ENCODE results near the gene HSPA9. TPM values are rescaled to one million over a fixed set of nuclear protein-coding genes. Genes with fewer than 3 reads are reported as not detected.

HSPA9 gene
- total and polyA plus RNA-seq, 9 of the 15 experiments (the other 6 are each of a cell fraction or from before 2014, with no cell fraction given) = 195 to 583 (median 514) TPM

DNA sequence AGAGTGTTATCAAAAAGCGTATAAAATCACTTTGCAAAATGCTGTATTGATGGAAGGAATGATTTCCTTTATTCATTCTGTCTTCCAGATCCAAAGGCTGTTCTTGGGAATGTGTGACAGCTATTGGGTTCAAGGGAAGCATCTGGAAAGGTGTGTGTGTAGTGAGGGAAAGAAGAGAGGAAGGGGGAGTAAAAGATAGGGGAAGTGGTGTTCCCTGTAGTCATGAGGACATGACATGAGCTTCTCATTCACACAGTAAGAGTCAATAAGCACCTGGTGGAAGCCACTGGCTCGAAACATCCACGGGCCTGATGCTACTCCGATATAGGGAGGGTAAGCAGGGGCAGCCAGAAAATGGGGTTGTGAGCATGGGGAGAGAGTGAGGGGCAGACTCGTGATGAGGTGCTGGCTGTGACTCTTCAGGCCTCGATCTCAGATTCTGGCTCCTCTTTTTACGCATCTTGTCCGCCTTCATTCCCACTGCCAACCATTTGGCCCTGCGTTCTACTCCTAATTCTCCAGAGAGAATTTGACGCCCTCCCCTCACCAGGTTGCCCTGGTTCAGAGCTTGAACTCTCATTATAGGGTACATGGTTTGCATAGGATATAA, 29.1 kb upstream of the HSPA9 start:
- no peaks in the 10 kb centered on the region for H3K9me1 ChIP-seq (ENCODE audit: control insufficient read depth, insufficient read depth, low read length)
- H3K4me3 ChIP-seq = no peak overlapping the region
- intact Hi-C loops (cut with micrococcal nuclease) = no loop called here
- no peaks in the 10 kb centered on the region for H3K9me3 ChIP-seq (replicated peaks; ENCODE audit: control insufficient read depth, insufficient read depth, low read depth, low read length)
- no peak for ATAC-seq
- H3K79me2 ChIP-seq (ENCODE audit: control insufficient read depth, insufficient read depth, low read length) = no peaks in the 10 kb centered on the region
- peaks cover 0 to 6% of the 10 kb centered on the region in 2 experiments; a peak in 3 of 5 replicates for H3K4me1 ChIP-seq (replicated peaks in 1 of 2; ENCODE audit: control insufficient read depth in 2 of 2, insufficient read depth in 2 of 2, low read length in 2 of 2)
- no peak overlapping the region for H2AFZ ChIP-seq (ENCODE audit: low read depth, low read length)
- no peaks in the 10 kb centered on the region for H4K20me1 ChIP-seq (replicated peaks; ENCODE audit: control insufficient read depth, insufficient read depth, low read length)
- no TSS peak for BruUV-seq (replicated peaks)
- FAIRE-seq = no peak
- no peak for DNase-seq (ENCODE audit: extremely low read depth in 1 of 4, low spot score in 3 of 4)
- TF ChIP-seq MECOM (CRISPR knock-in tag; IDR thresholded peaks at IDR 0.05) = no peak
- peak; percentile 34; the same call in 1 of the 2 replicates for TF ChIP-seq SPI1 (IDR thresholded peaks at IDR 0.05; ENCODE audit: borderline replicate concordance, low read depth, low read length)
- ChIA-PET POLR2A (interaction anchor here (0.6 to 1.5 kb wide), 6 partner anchors 9 to 757 kb away, joined by 3 to 4 read pairs (median 3); partner anchors contain the start of gene SIL1), CTCF (ENCODE audit: low intra/inter-chr PET ratio) (no interaction called here)
- H3K27ac ChIP-seq (ENCODE audit: extremely low read depth, low read depth, low read length) = no peak overlapping the region
- H3K36me3 ChIP-seq (ENCODE audit: control insufficient read depth, insufficient read depth, low read length) = no peaks in the 10 kb centered on the region
- no peak overlapping the region for H3K9ac ChIP-seq (ENCODE audit: insufficient read depth in 1 of 2, low read depth in 2 of 2, low read length in 2 of 2)
- H3K4me2 ChIP-seq (ENCODE audit: insufficient read depth, low read length) = no peak overlapping the region
- H3K27me3 ChIP-seq (ENCODE audit: control insufficient read depth in 2 of 2, insufficient read depth in 2 of 2, low read length in 2 of 2) = peaks cover 9 to 12% of the 10 kb centered on the region in 2 experiments; a peak in 4 of 5 replicates
- 24% methylated on average over 10 of the region's 10 CpGs for WGBS (ENCODE audit: insufficient coverage, low coverage, missing lambda C conversion rate)
- in situ Hi-C loops (cut with MboI) = no loop called here

DNA sequence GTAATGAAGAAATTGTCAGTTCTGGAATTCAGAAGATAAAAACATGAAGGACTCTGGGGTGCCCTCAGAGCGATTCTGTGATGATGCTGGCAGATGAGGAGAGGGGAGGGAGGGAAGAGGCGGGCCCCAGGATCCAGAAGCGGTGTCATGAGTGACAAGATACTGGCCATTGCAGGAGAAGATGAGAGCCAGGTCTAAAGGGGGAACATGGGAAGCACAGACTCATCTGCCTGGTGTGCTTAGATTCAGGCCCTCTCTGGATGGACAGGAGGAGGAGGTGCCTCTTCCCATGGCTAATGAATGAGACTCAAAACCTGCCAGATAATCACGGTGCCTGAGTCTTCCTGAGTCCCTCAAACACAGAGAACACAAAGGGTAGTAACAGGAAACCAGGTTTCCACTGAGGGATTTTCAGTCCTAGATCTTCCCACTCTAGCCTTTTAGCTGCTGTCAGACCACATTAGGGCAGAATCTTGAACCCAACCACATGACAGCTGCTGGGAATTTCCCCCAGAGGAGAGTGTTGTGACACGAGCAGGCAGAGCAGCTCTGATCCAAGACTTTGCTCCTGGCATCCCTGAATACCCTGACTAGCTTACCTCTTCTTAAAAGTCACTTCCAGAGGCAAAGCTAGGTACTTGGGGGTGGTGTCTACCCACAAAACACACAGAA, 28.2 kb upstream of the HSPA9 start:
- no peak for DNase-seq (ENCODE audit: extremely low read depth in 1 of 4, low spot score in 3 of 4)
- Histone ChIP-seq H3K27me3 (ENCODE audit: control insufficient read depth in 2 of 2, insufficient read depth in 2 of 2, low read length in 2 of 2) (peaks cover 9 to 14% of the 10 kb centered on the region in 2 experiments; a peak in 4 of 5 replicates), H3K36me3 (ENCODE audit: control insufficient read depth, insufficient read depth, low read length) (no peaks in the 10 kb centered on the region), H3K9ac (ENCODE audit: insufficient read depth in 1 of 2, low read depth in 2 of 2, low read length in 2 of 2) (no peak overlapping the region), H4K20me1 (replicated peaks; ENCODE audit: control insufficient read depth, insufficient read depth, low read length) (no peaks in the 10 kb centered on the region), H3K27ac (ENCODE audit: extremely low read depth, low read depth, low read length) (no peak overlapping the region), H3K9me1 (ENCODE audit: control insufficient read depth, insufficient read depth, low read length) (no peaks in the 10 kb centered on the region), H3K9me3 (replicated peaks; ENCODE audit: control insufficient read depth, insufficient read depth, low read depth, low read length) (no peaks in the 10 kb centered on the region), H3K4me2 (ENCODE audit: insufficient read depth, low read length) (no peak overlapping the region), H3K4me1 (replicated peaks in 1 of 2; ENCODE audit: control insufficient read depth in 2 of 2, insufficient read depth in 2 of 2, low read length in 2 of 2) (peaks cover 0 to 6% of the 10 kb centered on the region in 2 experiments; a peak in 3 of 5 replicates), H2AFZ (ENCODE audit: low read depth, low read length) (no peak overlapping the region), H3K79me2 (ENCODE audit: control insufficient read depth, insufficient read depth, low read length) (no peaks in the 10 kb centered on the region), H3K4me3 (no peak overlapping the region)
- POLR2A ChIA-PET = interaction anchor here (0.6 to 1.5 kb wide), 3 partner anchors 12 to 758 kb away, joined by 3 to 4 read pairs (median 3); no protein-coding TSS in a partner anchor
- in situ Hi-C loops (cut with MboI) (no loop called here), intact Hi-C loops (cut with micrococcal nuclease) (no loop called here)
- CTCF ChIA-PET (ENCODE audit: low intra/inter-chr PET ratio) = no interaction called here
- no peak for FAIRE-seq
- no peak for ATAC-seq
- 6% methylated on average over 5 of the region's 5 CpGs for WGBS (ENCODE audit: insufficient coverage, low coverage, missing lambda C conversion rate)
- no TSS peak for BruUV-seq (replicated peaks)
- TF ChIP-seq NR3C1 (CRISPR knock-in tag; IDR thresholded peaks at IDR 0.05) (no peak), MBD2 (IDR thresholded peaks at IDR 0.05; ENCODE audit: borderline replicate concordance, low read depth) (no peak), NFE2L1 (tag; IDR thresholded peaks at IDR 0.05; ENCODE audit: borderline replicate concordance, low read depth) (no peak), ZNF274 (IDR thresholded peaks at IDR 0.05; ENCODE audit: borderline replicate concordance, low read depth, low read length) (no peak), CSDE1 (IDR thresholded peaks at IDR 0.05) (no peak), CBX3 (IDR thresholded peaks at IDR 0.05; ENCODE audit: borderline replicate concordance in 1 of 2, low read length in 2 of 2) (no peak), ZNF76 (CRISPR knock-in tag; IDR thresholded peaks at IDR 0.05; ENCODE audit: borderline replicate concordance) (no peak)
- TF ChIP-seq, protein P1, sequence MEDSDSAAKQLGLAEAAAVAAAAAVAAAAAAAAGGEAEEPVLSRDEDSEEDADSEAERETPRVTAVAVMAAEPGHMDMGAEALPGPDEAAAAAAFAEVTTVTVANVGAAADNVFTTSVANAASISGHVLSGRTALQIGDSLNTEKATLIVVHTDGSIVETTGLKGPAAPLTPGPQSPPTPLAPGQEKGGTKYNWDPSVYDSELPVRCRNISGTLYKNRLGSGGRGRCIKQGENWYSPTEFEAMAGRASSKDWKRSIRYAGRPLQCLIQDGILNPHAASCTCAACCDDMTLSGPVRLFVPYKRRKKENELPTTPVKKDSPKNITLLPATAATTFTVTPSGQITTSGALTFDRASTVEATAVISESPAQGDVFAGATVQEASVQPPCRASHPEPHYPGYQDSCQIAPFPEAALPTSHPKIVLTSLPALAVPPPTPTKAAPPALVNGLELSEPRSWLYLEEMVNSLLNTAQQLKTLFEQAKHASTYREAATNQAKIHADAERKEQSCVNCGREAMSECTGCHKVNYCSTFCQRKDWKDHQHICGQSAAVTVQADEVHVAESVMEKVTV (CRISPR knock-in tag; IDR thresholded peaks at IDR 0.05) = no peak
- TF ChIP-seq, protein P2, sequence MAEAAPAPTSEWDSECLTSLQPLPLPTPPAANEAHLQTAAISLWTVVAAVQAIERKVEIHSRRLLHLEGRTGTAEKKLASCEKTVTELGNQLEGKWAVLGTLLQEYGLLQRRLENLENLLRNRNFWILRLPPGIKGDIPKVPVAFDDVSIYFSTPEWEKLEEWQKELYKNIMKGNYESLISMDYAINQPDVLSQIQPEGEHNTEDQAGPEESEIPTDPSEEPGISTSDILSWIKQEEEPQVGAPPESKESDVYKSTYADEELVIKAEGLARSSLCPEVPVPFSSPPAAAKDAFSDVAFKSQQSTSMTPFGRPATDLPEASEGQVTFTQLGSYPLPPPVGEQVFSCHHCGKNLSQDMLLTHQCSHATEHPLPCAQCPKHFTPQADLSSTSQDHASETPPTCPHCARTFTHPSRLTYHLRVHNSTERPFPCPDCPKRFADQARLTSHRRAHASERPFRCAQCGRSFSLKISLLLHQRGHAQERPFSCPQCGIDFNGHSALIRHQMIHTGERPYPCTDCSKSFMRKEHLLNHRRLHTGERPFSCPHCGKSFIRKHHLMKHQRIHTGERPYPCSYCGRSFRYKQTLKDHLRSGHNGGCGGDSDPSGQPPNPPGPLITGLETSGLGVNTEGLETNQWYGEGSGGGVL (CRISPR knock-in tag; IDR thresholded peaks at IDR 0.05) = no peak

Data from K562 (cell line).